ENCODE results near the gene SSH2. TPM values are rescaled to one million over a fixed set of nuclear protein-coding genes. Genes with fewer than 3 reads are reported as not detected.
"Not testable (repeated sequence)": the region's sequence is repeated elsewhere in the genome, so short reads cannot be mapped to it uniquely, and the experiment has no call there.

The SSH2 gene
- total and polyA plus RNA-seq, 3 donors from 2014 or later = 31.0 to 62.3 (median 37.4) TPM

DNA sequence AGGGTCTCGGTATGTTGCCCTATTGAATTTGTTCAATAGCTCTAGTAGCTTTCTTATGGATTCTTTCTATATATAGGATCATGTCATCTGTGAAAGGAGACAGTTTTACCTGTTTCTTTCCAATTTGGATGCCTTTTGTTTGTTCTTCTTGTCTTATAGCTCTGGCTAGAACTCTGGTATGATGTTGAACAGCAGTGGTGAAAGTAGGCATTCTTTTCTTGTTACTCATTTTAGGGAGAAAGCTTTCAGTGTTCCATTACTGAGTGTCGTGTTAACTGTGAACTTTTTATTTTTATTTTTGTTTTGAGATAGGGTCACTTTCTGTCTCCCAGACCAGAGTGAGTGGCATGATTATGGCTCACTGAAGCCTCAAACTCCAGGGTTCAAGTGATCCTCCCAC, 32.6 kb upstream of the SSH2 start:
- no peak for DNase-seq
- intact Hi-C loops (cut with DNase I; ENCODE audit: low total_unique reads) = no loop called here
- H3K27ac ChIP-seq = no peak overlapping the region
- TF ChIP-seq, protein P1, sequence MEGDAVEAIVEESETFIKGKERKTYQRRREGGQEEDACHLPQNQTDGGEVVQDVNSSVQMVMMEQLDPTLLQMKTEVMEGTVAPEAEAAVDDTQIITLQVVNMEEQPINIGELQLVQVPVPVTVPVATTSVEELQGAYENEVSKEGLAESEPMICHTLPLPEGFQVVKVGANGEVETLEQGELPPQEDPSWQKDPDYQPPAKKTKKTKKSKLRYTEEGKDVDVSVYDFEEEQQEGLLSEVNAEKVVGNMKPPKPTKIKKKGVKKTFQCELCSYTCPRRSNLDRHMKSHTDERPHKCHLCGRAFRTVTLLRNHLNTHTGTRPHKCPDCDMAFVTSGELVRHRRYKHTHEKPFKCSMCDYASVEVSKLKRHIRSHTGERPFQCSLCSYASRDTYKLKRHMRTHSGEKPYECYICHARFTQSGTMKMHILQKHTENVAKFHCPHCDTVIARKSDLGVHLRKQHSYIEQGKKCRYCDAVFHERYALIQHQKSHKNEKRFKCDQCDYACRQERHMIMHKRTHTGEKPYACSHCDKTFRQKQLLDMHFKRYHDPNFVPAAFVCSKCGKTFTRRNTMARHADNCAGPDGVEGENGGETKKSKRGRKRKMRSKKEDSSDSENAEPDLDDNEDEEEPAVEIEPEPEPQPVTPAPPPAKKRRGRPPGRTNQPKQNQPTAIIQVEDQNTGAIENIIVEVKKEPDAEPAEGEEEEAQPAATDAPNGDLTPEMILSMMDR (IDR thresholded peaks at IDR 0.05) = no peak
- TF ChIP-seq POLR2A (IDR thresholded peaks at IDR 0.05) = no peak
- no peaks in the 10 kb centered on the region for H3K4me1 ChIP-seq
- 91 to 94% methylated on average over 2 of the region's 2 CpGs for WGBS, 2 donors
- no peaks in the 10 kb centered on the region for H3K27me3 ChIP-seq
- no peak overlapping the region for H3K4me3 ChIP-seq
- H3K9me3 ChIP-seq = no peaks in the 10 kb centered on the region
- H3K36me3 ChIP-seq (ENCODE audit: low read depth, missing control alignments) = no peaks in the 10 kb centered on the region

DNA sequence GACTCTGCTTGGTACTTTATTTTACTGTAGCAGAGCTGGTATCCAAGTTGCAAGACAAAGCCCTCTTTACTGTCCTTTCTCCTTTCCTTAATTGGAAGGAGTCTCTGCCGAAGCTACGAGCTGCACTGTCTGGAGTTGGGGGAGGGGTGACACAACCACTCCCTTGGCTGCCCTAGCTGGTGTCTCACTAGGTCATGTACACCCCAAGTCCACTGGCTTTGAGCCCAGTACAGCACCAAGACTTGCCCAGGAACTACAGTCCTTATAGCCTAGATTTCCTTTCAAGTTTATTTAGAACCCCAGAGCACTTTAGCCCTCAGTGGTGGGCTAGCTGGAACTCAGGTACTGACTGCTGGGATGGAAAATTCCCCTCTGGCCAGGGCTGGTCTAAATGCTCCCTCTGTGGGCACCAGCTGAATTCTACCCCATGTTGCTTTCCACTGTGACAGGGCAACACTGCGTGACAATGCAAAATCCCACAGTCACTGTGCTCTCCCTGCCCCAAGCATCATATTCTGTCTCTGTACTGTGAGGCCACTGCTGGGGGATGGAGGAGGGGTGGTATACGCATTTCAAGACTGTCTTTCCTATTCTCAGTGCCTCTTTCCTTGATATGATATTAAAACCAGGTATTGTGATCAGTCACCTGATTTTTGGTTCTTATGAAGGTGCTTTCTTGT, 29.8 kb upstream of the SSH2 start:
- DNase-seq = no peak
- Histone ChIP-seq H3K4me1 (no peaks in the 10 kb centered on the region), H3K9me3 (no peaks in the 10 kb centered on the region), H3K36me3 (ENCODE audit: low read depth, missing control alignments) (no peaks in the 10 kb centered on the region), H3K4me3 (no peak overlapping the region), H3K27me3 (no peaks in the 10 kb centered on the region), H3K27ac (no peak overlapping the region)
- TF ChIP-seq, protein P1 (IDR thresholded peaks at IDR 0.05) = no peak
- no peak for TF ChIP-seq POLR2A (IDR thresholded peaks at IDR 0.05)
- intact Hi-C loops (cut with DNase I; ENCODE audit: low total_unique reads) = no loop called here
- WGBS, 2 donors = 73 to 77% methylated on average over 4 of the region's 4 CpGs

DNA sequence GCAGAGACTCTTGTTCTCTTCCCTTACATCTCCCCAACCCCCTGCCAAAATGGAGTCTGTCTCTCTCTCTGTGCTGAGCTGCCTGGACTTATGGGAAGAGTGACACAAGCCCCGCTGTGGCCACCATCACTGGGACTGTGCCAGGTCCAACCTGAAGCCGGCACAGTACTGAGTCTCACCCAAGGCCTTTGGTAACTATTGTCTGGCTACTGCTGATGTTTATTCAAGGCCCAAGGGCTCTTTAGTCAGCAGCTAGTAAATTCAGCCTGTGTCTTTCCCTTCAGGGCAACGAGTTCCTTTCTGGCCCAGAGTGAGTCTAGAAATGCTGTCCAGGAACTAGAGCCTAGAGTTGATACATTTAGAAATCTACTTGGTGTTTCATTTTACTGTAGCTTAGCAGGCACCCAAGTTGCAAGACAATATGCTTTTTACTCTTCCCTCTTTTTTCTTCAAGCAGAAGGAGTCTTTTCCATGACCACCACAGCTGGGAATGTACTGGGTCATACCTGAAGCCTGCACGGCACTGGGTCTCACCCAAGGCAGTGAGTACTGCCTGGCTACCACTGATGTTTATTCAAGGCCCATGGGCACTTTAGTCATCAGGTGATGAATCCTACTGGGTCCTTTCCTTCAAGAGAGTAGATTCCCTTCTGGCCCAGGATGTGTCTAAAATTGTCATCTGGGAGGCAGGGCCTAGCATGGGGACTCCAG, 29.1 kb upstream of the SSH2 start:
- DNase-seq = no peak
- Histone ChIP-seq H3K27me3 (no peaks in the 10 kb centered on the region), H3K9me3 (no peaks in the 10 kb centered on the region), H3K27ac (no peak overlapping the region), H3K4me1 (no peaks in the 10 kb centered on the region), H3K4me3 (no peak overlapping the region), H3K36me3 (ENCODE audit: low read depth, missing control alignments) (no peaks in the 10 kb centered on the region)
- intact Hi-C loops (cut with DNase I; ENCODE audit: low total_unique reads) = no loop called here
- WGBS, 2 donors = 77 to 84% methylated on average over 4 of the region's 4 CpGs
- TF ChIP-seq, protein P1 (IDR thresholded peaks at IDR 0.05) = no peak
- no peak for TF ChIP-seq POLR2A (IDR thresholded peaks at IDR 0.05)

DNA sequence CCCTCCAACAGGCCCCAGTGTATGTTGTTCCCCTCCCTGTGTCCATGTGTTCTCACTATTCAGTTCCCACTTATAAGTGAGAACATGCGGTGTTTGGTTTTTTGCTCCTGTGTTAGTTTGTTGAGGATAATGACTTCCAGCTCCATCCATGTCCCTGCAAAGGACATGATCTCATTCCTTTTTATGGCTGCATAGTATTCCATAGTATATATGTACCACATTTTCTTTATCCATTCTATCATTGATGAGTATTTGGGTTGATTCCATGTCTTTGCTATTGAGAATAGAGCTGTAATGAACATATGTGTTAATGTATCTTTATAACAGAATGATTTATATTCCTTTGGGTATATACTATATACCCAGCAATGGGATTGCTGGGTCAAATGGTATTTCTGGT, 27.5 kb upstream of the SSH2 start:
- H3K27me3 ChIP-seq; H3K4me3 ChIP-seq; intact Hi-C loops (cut with DNase I; ENCODE audit: low total_unique reads); H3K9me3 ChIP-seq; H3K4me1 ChIP-seq; DNase-seq; H3K27ac ChIP-seq; H3K36me3 ChIP-seq (ENCODE audit: low read depth, missing control alignments): not testable (repeated sequence)
- WGBS, 2 donors = 93 to 100% methylated on average over 1 of the region's 1 CpG

DNA sequence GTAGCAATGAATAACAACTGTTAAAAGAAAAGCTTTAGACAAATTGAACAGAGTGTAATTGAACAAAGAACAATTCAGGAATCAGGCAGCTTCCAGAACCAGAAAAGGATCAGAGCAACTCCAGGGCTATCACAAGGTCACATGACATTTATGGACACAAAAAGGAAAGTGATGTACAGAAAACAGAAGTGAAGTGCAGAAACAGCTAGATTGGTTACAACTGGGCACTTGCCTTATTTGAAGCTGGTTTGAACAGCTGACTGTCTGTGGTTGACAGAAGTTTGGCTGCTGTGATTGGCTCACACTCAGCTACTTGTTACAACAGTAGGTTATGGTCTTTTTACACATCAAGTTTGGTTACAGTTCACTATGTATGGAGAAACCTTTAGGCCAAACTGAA, 26.2 kb upstream of the SSH2 start:
- Histone ChIP-seq H3K4me3 (no peak overlapping the region), H3K27ac (no peak overlapping the region), H3K36me3 (ENCODE audit: low read depth, missing control alignments) (no peaks in the 10 kb centered on the region), H3K27me3 (no peaks in the 10 kb centered on the region), H3K9me3 (no peaks in the 10 kb centered on the region), H3K4me1 (no peaks in the 10 kb centered on the region)
- intact Hi-C loops (cut with DNase I; ENCODE audit: low total_unique reads) = no loop called here
- TF ChIP-seq, protein P1 (IDR thresholded peaks at IDR 0.05) = no peak
- TF ChIP-seq POLR2A (IDR thresholded peaks at IDR 0.05) = no peak
- no peak for DNase-seq
